IPS-15b (cell line): ENCODE results near the gene AARS1.
"Not testable (repeated sequence)": the region's sequence is repeated elsewhere in the genome, so short reads cannot be mapped to it uniquely, and the experiment has no call there.

Experiments used
- H3K27me3 ChIP-seq: one replicate; pipeline ENCODE4 v1.6.1; 2013; ENCODE audit warnings: low read length; ENCODE audit not compliant: control insufficient read depth, insufficient read depth
- H3K36me3 ChIP-seq: one replicate; pipeline ENCODE4 v1.6.1; 2013; ENCODE audit warnings: low read length; ENCODE audit not compliant: control insufficient read depth, insufficient read depth
- H3K4me1 ChIP-seq: one replicate; pipeline ENCODE4 v1.6.1; 2013; ENCODE audit warnings: mild to moderate bottlenecking, low read length; ENCODE audit not compliant: control insufficient read depth, insufficient read depth
- H3K4me3 ChIP-seq: one replicate; pipeline ENCODE4 v1.5.1; 2013; ENCODE audit warnings: low read depth, low read length
- H3K9ac ChIP-seq: one replicate; pipeline ENCODE4 v1.6.1; 2013; ENCODE audit warnings: low read depth, mild to moderate bottlenecking, low read length
- H3K9me3 ChIP-seq: one replicate; pipeline ENCODE4 v1.6.1; 2013; ENCODE audit warnings: mild to moderate bottlenecking, low read length; ENCODE audit not compliant: control insufficient read depth, insufficient read depth

Gene AARS1

DNA sequence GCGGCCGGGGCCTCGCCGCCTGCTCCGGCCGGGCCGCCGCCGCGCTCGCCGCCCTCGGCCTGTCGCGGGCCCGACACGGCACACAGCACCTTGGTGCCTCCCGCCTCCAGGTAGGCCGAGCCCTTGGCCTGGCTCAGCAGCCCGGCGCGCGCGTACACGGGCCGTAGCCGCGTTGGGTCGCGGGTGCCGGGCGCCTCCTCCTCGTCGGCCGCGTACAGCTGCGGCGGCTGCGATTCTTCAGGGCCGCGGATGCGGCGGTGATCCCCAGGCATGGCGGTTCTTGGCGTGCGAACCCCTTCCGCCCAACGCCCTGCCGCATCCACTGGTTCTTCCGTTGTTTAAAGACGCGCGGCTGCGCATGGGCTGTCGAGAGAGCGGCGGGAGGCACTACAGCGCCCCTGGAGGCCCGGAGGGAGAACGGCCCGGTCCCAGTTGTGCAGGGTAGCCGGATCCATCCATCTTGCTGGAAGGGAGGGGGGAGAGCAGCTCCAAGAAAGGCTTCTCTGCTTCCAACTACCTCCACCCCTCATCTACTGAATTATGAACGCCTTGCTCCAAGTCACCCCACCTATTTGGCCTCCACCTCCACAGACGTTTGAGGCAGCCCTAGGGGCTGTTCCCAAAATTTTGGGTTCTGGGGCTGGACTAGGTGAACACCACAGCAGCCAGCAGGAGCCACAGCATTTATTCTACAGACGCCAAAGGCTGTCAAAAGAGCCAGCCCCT lies 37.5 kb downstream of the AARS1 start, which contains the start of gene EXOSC6:
Gene EXOSC6 (minus strand): TSS at position 312 of the 726 bp plus-strand sequence. CDS start 40 bp downstream, at position 272.
- H3K36me3 ChIP-seq: peaks cover 44% of the 10 kb centered on the region
- H3K4me3 ChIP-seq: peak within 1 kb of the TSS; percentile 70
- H3K9ac ChIP-seq: peak within 1 kb of the TSS; percentile 81

DNA sequence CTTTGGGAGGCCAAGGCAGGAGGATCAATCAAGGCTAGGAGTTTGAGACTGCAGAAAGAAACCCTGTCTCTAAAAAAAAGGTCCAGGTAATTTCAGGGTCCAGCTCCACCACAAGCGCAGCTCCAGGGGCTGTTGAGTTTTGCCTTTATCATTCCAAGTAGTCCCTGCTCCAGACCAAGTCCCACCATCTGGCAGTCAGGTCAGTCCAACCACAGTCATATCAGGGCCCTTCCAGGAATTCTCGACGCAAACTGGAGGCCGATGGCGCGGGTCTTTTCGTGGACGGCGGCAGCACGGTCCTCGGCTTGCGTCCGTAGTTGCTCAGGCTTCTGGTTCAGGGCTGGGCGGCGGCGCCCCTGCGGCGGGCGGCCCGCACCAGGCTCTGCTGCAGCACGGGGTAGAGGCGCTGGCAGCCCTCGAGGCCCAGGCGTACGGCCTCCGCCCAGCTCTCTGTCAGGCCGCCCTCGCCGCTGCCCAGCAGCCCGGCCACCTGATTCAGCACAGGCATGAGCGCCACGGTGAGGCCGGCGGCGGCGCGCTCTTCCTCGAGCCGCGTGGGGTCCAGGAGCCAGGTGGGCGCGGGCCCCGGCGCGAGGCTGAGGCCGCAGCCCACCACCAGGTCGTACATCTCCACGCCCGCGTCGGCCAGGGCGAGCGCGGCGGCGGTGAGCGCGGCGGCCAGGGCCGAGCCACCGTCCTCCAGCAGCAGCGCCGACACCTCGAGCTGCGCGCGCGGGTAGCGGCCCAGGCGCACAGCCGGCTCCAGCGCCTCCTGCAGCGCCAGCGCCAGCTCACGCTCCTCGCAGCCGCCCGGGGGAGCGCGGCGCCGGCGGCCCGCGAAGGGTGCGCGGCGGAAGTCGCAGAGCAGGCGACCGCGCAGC lies 38.3 kb downstream of the AARS1 start:
- Histone ChIP-seq H3K27me3 (no peaks in the 10 kb centered on the region), H3K4me3 (peak overlapping the region; percentile 70), H3K4me1 (no peaks in the 10 kb centered on the region), H3K9ac (peak overlapping the region; percentile 81), H3K9me3 (no peaks in the 10 kb centered on the region), H3K36me3 (peaks cover 36% of the 10 kb centered on the region)

More for the DNA sequence above, 37.5 kb downstream of the AARS1 start, which contains the start of gene EXOSC6:
- H3K4me1 ChIP-seq: no peaks in the 10 kb centered on the region
- H3K9me3 ChIP-seq: no peaks in the 10 kb centered on the region
- no peaks in the 10 kb centered on the region for H3K27me3 ChIP-seq

DNA sequence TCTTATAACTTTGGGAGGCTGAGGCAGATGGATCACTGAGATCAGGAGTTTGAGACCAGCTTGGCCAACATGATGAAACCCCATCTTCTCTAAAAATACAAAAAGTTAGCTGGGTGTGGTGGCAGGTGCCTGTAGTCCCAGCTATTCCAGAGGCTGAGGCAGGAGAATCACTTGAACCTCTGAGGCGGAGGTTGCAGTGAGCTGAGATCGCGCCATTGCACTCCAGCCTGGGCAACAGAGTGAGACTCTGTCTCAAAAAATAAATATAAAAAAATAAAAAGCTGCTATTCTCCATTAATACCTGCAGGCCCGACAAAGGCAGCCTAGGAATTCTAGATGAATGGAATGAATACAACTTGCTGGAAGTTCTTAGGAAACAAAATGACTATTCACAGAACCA lies 39.6 kb downstream of the AARS1 start:
- H3K27me3 ChIP-seq, H3K4me1 ChIP-seq, H3K9ac ChIP-seq, H3K4me3 ChIP-seq, H3K9me3 ChIP-seq: not testable (repeated sequence)
- H3K36me3 ChIP-seq: peaks cover 24% of the 10 kb centered on the region

DNA sequence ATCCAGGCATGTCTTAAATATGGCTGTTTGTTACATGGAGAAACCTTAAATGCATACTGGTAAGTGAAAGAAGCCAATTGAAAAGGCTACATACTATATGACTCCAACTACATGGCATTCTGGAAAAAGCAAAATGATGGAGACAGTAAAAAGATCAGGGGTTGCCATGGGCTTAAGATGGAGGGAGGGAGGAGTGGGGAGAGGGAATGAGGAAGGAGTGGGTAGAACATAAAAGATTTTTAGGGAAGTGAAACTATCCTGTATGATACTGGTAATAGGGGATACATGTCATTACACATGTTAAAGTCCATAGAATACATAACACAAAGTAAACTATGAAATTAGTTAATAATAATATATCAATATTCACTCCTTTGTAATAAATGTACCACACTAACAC lies 50.5 kb downstream of the AARS1 start:
- not testable (repeated sequence) for H3K27me3 ChIP-seq, H3K9ac ChIP-seq, H3K9me3 ChIP-seq, H3K4me1 ChIP-seq, H3K4me3 ChIP-seq, H3K36me3 ChIP-seq

DNA sequence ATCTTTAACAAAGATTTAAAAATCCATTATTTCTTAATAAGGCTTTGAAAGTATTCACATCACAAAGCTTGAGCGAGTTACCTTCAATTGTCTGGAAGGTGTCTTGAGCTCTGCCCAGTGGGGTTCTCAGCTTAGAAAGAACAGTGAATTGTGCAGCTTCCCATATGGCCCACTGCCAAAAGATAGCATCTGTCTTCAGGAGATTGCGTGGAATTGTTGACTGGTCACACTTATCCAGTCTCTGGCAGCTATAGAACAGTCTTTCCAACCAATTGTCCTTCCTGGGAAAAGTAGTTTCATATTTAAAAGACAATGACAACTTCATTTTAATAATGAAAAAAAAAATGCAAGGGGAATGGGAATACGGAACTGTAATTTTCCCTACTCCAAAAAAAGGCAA lies 57.5 kb downstream of the AARS1 start:
- H3K4me1 ChIP-seq, H3K4me3 ChIP-seq, H3K27me3 ChIP-seq, H3K9me3 ChIP-seq, H3K36me3 ChIP-seq, H3K9ac ChIP-seq: not testable (repeated sequence)

DNA sequence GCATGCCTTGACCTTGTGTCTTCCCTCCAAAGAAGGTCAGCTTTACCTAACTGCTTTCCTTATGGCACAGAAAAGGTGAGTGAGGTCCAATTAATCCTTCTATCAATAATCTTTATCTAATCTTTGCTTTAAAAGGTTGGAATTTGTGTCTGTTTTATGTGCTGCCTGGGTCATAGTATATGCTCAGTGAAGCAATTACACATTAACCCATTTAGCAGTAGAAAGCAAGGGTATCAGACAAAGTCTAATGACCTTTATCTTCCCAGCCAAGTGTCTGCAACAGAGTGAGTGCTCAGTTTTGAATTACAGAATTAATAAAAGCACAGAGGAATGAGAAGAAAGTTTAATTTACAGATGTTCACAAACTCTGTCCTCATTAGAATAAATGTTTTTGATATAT lies 63.3 kb downstream of the AARS1 start:
- H3K36me3 ChIP-seq: not testable (repeated sequence)

DNA sequence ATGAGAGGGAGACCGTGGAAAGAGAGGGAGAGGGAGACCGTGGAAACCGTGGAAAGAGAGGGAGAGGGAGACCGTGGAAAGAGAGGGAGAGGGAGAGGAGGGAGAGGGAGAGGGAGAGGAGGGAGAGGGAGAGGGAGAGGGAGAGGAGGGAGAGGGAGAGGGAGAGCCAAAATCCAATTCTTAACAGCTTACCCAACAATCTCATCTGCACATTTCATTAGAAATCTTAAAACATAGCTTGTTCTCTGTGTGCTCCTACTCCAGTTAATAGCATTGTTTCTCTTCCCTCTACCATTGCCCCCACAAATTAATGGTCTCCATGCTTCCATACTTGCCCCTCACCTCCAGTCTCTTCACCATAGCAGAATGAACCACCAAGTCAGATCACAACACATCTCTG lies 63.9 kb downstream of the AARS1 start:
- H3K36me3 ChIP-seq, H3K4me3 ChIP-seq, H3K9me3 ChIP-seq, H3K27me3 ChIP-seq, H3K9ac ChIP-seq, H3K4me1 ChIP-seq: not testable (repeated sequence)

More for the DNA sequence above, 63.3 kb downstream of the AARS1 start:
- not testable (repeated sequence) for H3K4me3 ChIP-seq, H3K4me1 ChIP-seq, H3K9ac ChIP-seq, H3K9me3 ChIP-seq, H3K27me3 ChIP-seq

DNA sequence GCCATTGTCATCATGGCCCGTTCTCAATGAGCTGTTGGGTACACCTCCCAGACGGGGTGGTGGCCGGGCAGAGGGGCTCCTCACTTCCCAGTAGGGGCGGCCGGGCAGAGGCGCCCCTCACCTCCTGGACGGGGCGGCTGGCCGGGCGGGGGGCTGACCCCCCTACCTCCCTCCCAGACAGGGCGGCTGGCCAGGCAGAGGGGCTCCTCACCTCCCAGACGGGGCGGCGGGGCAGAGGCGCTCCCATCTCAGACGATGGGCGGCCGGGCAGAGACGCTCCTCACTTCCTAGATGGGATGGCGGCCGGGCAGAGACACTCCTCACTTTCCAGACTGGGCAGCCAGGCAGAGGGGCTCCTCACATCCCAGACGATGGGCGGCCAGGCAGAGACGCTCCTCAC lies 64.7 kb downstream of the AARS1 start:
- not testable (repeated sequence) for H3K9me3 ChIP-seq, H3K4me1 ChIP-seq, H3K9ac ChIP-seq, H3K27me3 ChIP-seq, H3K4me3 ChIP-seq, H3K36me3 ChIP-seq

DNA sequence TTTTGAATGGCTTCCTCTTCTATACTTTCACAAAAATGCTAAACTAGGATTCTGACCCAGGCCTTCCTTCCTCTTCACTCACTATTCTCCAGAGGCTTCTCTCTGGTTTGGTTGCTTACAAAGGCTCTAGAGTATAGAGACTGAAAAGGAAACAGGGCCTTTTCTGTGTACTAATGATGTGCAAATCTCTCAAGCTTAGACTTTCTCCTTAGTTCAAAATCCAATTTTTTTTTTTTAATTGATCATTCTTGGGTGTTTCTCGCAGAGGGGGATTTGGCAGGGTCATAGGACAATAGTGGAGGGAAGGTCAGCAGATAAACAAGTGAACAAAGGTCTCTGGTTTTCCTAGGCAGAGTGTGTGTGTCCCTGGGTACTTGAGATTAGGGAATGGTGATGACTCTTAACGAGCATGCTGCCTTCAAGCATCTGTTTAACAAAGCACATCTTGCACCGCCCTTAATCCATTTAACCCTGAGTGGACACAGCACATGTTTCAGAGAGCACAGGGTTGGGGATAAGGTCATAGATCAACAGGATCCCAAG lies 65.3 kb downstream of the AARS1 start:
- not testable (repeated sequence) for H3K27me3 ChIP-seq, H3K9me3 ChIP-seq, H3K4me3 ChIP-seq, H3K36me3 ChIP-seq, H3K4me1 ChIP-seq, H3K9ac ChIP-seq

DNA sequence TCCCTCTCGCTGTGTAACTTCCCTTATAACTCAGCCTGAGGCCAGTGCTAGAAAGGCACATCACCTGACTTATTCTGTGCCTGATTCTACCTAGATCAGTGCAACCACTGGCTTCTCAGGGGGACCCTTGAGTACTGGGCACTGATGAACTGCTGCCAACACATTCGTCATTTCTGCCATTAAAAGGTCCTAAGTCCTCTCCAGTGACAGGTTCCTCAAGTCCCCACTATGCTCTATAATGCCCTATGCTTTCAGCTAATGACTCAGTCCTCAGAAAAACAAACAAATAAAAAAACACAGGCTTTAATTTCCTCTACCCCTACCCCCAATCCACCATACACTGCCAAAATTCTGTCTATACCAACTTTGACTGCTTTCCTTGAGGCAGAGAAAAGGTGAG lies 66.1 kb downstream of the AARS1 start:
- not testable (repeated sequence) for H3K9ac ChIP-seq, H3K4me1 ChIP-seq, H3K27me3 ChIP-seq, H3K4me3 ChIP-seq, H3K36me3 ChIP-seq, H3K9me3 ChIP-seq

DNA sequence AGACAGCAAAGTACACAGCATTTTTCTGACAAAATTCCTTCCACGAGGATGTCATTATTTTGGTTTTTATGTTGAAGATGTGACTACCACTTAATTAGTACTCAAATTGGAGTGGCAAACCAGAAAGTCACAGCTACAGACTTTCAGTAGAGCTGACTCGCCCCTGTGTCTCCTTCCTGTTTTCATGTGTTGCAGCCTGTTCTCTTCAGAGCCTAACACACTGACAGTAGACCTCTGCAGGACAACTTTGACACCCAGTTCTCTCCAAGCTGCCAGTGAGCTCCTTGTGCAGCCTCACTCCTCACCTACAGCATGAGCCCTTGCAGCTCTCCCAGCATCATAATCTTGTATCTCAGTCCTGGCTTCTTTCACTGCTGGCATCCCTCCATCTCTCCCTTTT lies 66.7 kb downstream of the AARS1 start:
- not testable (repeated sequence) for H3K9me3 ChIP-seq, H3K9ac ChIP-seq, H3K4me3 ChIP-seq, H3K4me1 ChIP-seq, H3K27me3 ChIP-seq, H3K36me3 ChIP-seq

DNA sequence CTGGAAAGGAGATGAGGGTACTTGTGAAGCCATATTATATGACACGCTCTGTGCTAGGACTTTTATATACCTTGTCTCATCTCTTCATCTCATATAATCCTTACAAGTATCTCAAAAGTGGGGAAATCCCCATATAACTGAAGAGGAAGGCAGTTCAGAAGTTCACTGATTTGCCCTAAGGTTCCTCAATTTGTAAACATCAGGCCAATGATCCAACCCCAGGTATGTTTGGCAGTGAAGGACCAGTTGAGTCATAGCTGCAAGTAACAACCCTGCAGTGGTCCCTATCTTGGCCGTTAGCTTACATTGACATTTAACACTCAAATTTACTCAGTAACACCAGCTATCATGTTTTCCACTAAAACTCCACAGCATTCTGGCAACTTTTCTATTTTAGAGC lies 70.7 kb downstream of the AARS1 start:
- H3K9me3 ChIP-seq, H3K4me3 ChIP-seq, H3K27me3 ChIP-seq, H3K4me1 ChIP-seq, H3K36me3 ChIP-seq, H3K9ac ChIP-seq: not testable (repeated sequence)
